CD4-positive, alpha-beta T cell treated with Interleukin-21 for 1 hour (primary cell): ENCODE data around the gene PTPN6.

Experiments used
- DNase-seq: peaks from one replicate; pipeline ENCODE4 v3.0.0-alpha.2; 2020

Gene PTPN6

DNA sequence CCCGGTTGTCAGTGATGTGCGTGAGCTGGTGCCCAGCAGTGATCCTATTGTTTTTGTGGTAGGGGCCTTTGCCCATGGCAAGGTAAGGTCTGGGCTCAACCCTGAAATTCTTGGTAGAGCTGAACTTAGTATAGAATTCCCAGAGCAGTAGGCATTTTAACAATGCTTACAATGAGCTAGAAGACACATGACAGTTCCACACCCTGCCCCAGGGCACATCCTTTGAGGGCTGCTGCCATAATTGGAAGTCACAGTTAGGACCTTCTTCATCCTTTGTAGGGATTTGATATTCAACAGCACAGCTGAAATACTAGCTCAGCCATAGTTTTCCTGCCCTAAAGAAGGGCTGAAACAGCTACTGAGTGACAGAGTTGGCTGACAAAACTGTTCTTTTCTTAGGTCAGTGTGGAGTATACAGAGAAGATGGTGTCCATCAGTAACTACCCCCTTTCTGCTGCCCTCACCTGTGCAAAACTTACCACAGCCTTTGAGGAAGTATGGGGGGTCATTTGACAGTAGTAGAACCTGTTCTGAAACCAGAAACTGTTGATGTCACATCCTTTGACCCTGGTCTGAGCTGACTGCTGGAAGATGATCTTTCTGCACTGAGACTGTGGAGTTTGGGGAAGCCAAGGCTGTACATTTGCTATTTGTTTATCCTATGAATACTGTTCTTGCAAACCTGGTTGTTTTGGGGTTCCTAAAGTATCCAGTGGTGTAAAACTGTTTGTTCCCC lies 24.3 kb downstream of the PTPN6 start:
- DNase-seq, result no peak

DNA sequence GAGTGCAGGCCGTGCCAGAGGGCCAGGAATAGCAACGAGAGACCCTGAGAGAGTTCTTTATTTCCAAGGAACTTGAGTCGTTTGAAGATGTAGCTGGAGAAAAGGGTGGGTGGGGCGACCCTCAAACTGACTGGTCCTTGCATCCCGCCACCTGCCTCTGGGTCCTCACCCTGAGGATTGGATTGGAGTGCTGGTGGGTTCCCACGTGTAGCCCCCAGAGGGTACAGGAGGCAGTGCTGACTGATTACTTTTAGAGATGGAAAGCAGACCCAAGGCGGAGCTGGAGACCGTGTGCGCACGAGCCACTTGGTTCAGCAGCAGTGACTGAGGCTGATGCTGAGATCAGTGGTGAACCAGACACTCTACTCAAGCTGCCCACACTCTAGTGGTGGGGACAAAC lies 26.5 kb downstream of the PTPN6 start:
- DNase-seq, result no peak

DNA sequence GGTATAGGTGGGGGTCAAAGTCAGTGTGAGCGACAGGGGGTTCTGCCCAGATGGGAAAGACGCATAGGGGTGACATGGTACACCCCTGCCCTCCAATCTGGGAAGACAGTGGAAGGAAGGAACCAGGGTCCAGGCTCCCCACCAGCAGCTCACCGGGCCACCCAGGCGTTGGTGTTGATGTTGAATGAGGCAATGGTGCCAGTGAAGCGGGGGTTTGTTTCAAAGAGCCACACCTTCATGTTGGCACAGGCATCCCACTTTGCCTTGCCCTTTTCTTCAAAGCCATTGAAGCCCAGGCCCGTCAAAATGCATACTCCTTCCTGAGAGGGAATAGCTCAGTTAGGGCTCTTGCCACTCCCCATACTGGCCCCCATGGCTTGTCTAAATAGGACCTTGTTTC lies 27.0 kb downstream of the PTPN6 start:
- DNase-seq, result no peak

DNA sequence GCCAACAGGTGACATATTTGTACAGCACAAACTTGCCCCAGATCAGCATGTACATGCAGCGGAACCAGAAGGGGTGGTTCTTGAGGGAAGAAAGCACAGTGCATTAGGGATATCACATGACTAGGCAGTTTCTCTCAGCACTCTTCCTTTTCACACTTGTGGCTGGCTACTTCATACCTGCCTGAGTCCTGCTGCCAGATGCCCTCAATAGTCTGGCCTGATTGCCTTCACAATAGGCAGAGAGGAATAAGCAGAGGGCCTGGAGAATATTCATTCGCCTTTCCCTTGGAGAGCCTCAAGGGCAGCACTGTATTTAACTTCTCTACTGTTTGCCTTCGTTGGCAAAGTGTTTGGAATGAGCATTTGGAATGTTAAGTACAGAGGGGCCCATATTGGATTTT lies 27.5 kb downstream of the PTPN6 start:
- DNase-seq, result no peak

DNA sequence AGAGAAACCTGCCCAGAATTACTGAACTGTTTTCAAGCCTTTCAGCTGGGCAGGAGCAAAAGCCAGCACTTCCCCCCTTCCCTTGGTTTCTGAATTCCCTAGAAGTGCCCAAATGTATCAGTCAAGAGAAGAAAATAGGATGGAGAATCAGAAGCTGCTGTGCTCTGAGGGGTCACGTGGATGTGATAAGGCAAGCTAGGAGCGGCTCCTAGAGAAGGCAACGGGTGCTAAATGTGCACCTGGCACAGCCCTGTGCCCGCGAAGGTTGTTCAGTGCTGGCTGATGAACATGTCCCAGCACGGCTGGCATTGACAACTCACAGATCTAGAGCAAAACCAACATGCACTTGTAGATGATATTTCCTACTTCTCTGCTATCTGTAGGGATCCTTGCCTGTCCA lies 27.9 kb downstream of the PTPN6 start:
- no peak for DNase-seq

DNA sequence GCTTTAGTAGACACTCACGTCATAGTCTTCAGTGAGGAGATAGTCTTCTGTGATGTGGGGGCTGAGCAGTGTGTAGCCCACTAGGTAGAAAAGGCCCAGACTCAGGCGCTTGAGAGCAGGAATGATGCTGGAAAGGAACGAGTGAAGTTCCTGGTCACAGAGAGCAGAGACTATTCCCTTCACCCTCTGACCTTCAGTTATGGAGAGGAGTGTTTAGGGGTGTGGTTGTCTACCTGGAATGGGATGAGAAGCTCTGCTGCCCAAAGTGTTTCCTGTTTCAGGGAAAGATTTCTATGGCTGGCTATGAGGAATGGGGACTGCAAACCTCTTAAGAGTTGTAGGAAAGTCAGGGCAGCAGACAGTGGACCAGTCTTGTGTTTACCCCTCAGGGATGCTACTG lies 28.3 kb downstream of the PTPN6 start:
- no peak for DNase-seq

DNA sequence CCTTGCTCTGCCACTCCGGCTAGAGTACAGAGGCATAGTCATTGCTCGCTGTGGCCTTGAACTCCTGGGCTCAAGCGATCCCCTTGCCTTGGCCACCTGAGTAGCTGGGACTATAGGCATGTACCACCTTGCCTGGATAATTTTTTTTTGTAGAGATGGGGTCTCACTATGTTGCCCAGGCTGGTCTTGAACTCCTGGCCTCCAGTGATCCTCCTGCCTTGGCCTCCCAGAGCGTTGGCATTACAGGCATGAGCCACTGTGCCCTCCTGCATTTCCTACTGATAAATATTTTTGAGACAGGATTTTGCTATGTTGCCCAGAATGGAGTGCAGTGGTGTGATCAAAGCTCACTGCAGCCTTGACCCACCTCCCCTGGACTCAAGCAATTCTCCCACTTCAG lies 28.9 kb downstream of the PTPN6 start:
- no peak for DNase-seq

DNA sequence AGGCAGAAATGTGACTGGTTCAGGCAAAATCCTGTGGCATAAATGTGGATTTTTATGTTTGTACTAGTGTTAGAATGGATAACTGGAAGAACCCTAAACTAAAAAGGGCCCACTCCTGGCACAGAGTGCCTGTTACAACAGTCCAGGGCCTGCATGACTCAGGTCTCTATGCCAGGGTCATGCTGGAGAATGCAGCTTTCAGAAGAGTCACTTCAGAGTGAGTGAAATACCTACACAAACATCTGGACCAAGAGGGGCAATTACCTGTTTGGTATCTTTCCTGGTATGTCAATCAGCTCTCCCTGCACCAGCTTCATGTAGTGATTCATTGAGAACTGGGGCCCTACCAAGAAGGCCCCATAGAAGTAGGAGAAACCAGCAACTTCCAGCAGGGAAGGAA lies 29.6 kb downstream of the PTPN6 start:
- DNase-seq, result no peak

DNA sequence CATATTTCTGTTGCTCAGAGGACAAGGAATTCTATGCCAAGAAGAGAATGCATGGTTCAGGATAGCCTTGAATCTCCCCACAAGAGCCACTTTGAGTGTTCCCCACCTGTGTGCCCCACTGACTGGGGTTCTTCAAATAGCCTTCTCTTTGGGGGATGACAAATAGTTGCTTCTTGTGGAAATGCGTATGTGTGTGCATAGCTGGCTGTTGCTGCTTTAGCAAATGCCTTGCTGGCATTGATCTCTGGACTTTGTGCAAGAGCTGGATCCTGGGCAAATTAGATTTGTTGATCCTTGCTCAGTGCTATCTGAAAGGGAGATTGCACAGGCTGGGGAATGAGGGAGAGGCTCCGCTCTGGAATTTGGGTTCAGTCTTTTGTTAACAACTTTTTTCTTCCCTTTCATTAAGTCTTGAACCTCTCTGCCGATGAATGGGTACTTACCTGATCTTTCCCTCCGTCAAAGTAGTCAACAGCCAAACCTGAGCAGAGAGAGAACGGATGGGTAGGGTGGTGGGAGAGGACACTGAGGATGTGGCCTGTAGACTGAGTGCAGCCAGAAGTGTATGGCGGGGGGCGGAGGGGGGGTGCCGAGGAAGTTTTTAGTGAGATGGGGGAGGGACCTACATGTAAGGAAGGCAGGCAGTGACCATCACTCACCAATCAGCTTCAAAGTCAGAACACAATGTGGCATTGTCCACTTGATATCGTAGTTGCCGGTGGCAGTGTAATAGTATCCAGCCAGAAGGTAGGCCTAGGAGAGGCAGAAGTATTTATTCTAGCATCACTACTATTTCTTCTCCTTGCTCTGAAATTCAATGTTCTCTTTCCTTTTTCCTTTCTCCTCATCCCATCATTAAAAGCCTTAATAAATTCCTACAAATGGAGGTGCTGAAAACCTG lies 30.2 kb downstream of the PTPN6 start:
- DNase-seq, result no peak

DNA sequence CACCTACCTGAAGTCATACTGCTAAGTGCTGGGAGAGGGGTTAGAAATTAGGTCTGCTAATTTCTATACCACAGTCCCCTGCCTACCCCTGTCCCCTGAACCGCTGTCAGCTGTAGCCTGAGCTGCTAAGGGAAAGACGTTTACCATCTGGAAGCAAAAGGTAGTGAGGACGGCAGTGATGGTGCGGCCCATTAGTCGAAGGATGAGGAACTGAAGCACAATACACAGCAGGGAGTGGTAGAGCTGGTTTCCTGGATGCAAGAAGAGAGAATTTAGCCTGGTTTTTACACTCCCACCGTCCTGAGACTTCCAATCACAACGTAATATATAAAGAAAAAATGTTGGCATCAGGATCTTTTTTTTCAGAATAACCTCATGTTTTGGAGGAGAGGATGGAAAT lies 31.4 kb downstream of the PTPN6 start:
- DNase-seq, result no peak

DNA sequence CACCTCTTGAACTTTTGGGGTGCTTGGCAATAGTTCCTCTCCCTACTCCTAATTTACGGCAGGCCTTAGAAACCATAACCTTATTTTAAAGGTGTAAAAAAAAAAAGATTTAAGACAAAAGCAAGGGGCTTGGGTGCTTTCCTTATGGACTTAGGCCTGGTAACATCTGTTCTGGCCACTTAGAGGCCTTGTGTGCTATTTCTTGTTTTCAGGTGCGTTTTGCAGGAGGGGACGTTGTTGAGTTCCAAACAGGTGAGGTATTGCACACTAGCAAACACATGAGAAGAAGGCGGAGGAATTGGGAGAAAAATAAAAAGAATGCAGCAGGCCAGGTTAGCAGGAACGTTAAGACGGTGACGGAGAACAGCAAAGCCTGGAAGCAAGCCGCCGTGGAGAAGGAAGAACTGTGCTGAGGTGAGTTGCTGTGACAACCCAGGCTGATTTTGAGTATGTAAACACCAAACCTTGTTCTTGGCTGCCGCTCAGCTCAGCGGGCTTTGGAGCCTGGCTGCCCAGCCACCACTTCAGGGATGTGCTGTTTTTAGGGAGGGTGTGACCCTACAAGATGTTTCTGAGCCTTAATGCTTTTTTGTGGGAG lies 36.9 kb downstream of the PTPN6 start:
- DNase-seq, result no peak

DNA sequence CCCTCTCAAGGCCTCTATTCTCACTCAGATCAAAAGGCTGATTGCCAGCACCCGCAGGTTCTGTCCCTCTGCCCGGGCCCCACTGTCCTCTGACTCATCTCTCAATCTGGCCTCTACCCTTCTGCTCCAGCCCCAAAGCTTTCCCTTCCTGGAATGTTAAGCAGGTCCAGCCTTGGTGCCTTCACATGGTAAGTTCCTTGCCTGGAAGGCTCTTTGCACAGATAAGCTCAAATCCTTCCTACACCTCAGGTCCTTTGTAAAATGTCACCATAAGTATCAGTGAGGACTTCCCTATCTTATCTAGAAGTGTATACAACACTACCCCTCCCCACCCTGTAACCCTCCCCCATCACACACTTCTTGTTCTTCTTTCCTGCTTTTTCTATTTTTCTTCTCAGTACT lies 44.9 kb downstream of the PTPN6 start:
- no peak for DNase-seq

DNA sequence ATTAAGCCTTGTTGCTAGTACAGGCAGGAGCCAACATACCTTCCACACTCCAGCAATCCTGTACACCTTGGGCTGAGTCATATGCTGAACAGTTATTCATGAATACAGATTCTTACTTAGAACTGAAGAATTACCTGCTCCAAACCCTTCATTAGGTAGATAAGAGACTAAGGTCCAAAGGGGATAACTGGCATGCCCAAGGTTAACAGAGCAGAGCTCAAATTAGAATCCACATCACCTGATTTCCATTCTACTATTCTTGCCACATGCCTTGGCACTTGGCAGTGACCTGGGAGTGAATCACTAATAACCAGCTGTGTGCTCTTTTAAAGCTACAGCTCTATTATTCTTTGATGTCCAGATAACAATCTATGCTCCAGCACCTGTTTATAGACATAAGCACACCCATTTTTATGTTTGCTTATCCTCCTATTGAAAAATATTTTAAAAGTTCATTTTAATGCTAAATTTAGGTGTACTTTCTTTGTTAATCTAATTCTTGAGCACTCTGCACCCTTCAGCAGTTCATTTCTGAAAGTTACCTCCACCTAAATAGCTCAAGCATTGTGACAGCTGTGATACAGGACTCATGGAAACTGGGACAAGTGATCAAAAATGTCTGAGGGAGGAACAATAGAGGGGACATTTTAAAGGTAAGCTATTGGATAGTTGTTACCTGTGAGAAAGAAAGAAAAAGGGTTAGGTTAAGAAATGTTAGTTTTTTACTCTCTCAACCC lies 47.7 kb downstream of the PTPN6 start:
- no peak for DNase-seq

DNA sequence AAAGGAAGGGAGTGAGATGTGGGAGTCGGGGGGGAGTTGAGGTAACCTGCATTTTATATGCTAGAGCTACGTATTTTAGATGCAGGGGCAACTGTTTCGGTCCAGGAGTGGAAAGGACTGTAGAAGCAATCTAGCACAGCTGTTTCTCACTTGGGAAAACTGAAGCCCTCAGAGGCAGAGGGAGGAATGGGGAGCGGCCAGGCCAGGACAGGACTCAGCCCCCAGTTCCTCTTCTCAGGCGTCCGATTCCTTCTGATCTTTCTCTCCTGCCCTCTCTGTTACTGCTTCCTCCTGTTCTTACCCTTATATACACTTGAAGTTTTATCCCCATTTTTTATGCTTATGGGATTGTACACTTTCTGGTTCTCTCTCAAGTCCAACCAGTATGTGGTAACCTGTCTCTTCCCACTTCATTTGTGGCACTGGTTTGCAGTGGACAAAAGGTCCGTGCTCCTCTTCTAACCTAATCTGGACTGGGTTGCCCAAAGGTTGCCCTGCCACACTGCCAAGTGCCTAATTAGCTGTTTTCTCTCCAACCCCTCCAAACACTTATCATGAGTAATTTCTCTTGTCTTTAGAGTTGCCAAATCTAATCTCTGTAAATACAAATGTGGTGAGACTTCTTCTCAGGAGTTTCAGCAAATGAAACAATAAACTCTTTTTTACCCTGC lies 50.9 kb downstream of the PTPN6 start:
- DNase-seq, result no peak

DNA sequence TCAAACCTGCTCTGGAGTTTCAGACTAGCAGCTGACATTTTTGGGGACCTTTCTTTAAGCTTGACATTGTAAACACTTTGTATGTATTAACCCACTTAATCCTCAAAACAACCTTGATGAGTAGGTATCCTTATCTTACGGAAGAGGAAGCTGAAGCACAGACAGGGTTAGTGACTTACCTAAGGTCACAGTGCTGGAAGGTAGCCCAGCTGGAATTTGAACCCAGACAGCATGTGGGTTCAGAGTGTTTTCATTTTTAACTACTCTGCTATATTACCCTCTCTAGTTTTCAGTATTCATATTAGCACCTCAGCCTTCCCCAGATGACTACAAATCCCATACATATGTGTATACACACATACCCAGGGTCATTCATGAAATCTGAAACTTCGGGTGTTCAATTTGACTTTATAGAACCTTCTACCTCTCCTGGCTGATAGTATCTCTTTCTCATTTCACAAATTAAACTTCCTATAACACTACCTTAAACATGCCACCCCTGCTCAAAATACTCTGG lies 53.2 kb downstream of the PTPN6 start:
- no peak for DNase-seq

DNA sequence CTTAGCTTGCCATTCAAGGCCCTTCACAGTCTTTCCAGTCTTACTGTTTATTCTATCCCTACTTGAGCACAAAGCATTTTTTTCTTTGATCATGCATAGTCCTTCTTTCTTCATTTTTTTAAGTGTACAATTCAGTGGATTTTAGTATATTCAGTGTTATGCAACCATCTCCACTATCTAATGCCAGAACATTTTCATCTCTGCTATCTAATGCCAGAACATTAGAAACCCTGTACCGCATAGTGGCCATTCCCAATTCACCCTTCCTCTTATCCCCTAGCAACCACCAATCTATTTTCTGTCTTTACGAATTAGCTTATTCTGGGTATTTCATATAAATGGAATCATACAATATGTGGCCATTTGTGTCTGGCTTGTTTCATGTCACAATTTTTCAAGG lies 53.7 kb downstream of the PTPN6 start:
- DNase-seq, result no peak

DNA sequence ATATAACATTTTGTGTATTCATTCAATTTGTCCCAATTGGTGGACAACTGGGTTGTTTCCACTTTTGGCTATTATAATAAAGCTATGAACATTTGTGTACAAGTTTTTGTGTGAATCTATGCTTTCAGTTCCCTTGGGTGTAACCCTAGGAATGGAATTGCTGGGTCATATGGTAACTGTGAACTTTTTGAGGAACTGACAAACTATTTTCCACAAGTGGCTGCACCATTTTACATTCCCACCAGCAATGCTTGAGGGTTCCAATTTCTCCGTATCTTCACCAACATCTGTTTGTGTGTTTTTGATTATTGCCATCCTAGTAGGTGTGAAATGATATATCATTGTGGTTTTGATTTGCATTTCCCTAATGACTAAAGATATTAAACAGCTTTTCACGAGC lies 54.2 kb downstream of the PTPN6 start:
- DNase-seq, result no peak

DNA sequence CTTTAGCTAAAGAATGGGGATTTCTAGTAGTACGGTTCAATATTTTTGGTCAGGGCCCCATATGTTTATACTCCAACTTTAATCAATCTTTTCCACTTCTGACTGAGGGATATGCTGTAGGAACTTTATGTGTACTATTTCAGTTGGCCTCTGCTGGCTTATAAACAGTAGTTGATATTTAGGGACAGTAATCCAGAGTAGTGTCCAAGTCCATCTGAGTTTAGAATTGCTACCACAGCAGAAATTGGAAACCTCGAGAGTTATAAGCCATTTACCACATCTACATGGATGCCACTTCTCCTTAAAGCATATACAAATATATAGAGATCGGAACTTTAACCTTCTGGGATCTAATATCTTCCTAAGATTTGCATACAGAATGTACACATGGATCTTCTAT lies 55.5 kb downstream of the PTPN6 start:
- DNase-seq, result no peak

DNA sequence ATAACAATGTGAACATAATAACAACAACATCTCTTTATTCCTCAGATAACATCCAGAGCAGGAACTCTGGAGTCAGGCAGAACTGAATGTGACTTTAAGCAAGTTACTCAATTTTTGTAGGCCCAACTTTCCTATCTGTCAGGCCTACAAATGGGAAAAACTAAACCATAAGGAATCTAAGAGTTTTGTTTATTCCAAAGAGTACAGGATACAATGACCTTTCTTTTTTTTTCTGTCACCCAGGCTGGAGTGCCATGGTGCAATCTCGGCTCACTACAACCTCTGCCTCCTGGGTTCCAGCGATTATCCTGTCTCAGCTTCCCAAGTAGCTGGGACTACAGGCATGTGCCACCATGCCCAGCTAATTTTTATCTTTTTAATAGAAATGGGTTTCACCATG lies 57.7 kb downstream of the PTPN6 start:
- DNase-seq, result no peak

DNA sequence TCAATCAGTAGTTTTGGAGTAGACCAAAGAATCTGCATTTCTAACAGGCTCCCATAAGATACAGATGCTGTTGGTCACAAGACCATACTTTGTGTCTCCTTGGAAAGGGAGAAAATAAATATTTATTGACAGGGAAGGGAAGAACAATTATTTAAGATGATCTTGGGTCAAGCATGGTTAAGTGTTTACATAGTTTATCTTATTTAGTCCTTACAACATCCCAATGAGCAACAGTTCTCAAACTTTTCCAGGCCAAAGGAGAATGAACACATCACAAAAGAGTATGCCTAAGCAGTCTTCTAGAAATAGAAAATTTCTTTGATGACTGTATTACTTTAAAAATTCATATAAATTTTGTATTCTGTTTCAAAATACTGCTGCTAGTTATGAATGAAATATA lies 58.4 kb downstream of the PTPN6 start:
- no peak for DNase-seq
